Stomach (tissue), 4 donors: ENCODE measurements around the gene TMEM242.

Experiments
- POLR2A ChIP-seq, 4 donors: fragments of 450-650 bp; IDR thresholded peaks; one replicate each; pipeline ENCODE4 v1.6.1; 2016; ENCODE audit warnings: antibody characterized with exemption in 4 of 4, control low read depth in 2 of 4, mild to moderate bottlenecking in 1 of 4, moderate library complexity in 1 of 4
- TF ChIP-seq, protein P1 (sequence below), 7 experiments: fragments of 450-650 bp in 4 of 7; fragments of 200-600 bp in 3 of 7; sonication (generic) in 3 of 7; IDR thresholded peaks; one replicate each; pipeline ENCODE4 v1.5.1; 2016 to 2019; ENCODE audit warnings: antibody characterized with exemption in 7 of 7, control low read depth in 2 of 7, mild to moderate bottlenecking in 1 of 7

DNA sequence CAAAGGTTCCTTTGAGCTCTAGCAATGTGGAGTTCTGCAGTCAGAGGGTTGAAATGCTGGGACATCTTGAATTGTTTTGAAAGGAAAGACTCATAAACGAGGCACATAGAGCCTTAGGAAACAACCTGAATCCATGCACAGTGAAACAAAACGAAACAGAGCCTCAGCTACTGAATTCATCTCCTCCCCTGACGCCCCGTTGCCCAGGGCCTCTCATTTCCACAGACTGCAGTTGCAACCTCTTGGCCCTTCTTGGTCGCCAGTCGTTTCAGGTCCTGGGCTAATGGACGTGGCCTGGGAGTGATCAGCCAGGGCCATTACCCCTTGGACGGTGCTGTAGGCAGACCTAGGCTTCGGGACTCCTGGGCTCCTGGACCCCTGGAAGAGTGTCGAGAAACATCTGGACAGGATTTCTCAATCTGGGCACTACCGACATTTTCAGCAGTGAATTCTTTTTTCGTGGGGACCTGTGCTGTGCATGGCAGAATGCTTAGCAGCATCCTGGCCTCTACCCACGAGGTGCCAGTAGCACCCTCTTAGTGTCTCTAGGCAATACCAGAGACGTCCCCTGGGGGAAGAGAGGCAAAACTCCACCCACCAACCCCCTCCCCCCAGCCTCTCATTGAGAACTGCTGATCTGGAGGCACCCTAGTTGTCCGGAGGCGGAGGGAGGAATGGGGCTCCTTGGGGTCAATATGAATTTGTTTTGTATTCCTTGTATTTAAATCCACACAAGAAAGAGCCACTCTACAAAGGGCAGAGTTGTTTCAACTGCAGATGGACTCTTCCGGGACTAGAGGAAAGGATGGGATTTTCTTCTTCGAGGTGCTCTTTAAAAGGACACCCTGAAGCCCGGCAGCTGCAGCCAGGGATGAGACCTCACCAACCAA is 50.2 kb downstream of the TMEM242 start:
- TF ChIP-seq, protein P1, sequence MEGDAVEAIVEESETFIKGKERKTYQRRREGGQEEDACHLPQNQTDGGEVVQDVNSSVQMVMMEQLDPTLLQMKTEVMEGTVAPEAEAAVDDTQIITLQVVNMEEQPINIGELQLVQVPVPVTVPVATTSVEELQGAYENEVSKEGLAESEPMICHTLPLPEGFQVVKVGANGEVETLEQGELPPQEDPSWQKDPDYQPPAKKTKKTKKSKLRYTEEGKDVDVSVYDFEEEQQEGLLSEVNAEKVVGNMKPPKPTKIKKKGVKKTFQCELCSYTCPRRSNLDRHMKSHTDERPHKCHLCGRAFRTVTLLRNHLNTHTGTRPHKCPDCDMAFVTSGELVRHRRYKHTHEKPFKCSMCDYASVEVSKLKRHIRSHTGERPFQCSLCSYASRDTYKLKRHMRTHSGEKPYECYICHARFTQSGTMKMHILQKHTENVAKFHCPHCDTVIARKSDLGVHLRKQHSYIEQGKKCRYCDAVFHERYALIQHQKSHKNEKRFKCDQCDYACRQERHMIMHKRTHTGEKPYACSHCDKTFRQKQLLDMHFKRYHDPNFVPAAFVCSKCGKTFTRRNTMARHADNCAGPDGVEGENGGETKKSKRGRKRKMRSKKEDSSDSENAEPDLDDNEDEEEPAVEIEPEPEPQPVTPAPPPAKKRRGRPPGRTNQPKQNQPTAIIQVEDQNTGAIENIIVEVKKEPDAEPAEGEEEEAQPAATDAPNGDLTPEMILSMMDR (IDR thresholded peaks at IDR 0.05): no peak
- no peak for TF ChIP-seq POLR2A (IDR thresholded peaks at IDR 0.05)
